ENCODE results near the gene MYEOV.

GRCh38 chr11:69276165-69276564 is 17.8 kb upstream of the MYEOV start:
- TF ChIP-seq CTCF (IDR thresholded peaks at IDR 0.05 in 2 of 3, conservative IDR thresholded peaks at IDR 0.05 in 1 of 3; ENCODE audit: insufficient read depth in 2 of 3, low read depth in 1 of 3, low read length in 3 of 3), result no peak
- peak in 1 of 2 experiments; percentile 75; a peak in 2 of 4 replicates for TF ChIP-seq MLLT1 (IDR thresholded peaks at IDR 0.05)
- no peak for TF ChIP-seq RNF219 (CRISPR knock-in tag; IDR thresholded peaks at IDR 0.05)
- TF ChIP-seq HMGXB4 (CRISPR knock-in tag; IDR thresholded peaks at IDR 0.05), result no peak
- TF ChIP-seq E2F8 (IDR thresholded peaks at IDR 0.05; ENCODE audit: low read depth, partially characterized antibody), result no peak
- TF ChIP-seq USF1 (CRISPR knock-in tag; IDR thresholded peaks at IDR 0.05), result no peak
- no peak for TF ChIP-seq CEBPB (tag; IDR thresholded peaks at IDR 0.05)

Data from K562 (cell line).